ENCODE results near the gene HPSE2.

DNA sequence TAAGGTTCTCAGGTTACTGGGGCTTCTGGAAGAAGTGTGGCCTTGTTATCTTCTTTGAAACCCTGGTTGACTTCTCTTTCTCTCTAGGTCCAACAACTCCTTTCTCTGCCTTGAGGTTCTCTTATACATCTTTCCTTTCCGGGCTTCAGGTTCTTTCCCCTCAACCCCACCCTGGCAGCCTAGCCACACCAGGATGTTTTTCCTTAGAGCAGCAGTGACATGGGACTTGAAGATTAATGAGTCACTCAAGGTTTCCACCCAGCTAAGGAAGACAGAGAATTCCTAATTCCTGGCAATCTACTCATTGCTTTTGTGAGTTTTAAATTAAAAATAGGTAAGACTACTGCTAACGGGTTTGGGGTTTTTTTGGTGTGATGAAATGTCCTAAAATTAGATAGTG is 667.1 kb downstream of the HPSE2 start:
- no peak for TF ChIP-seq FOXP2 (optimal IDR thresholded peaks at IDR 0.05; ENCODE audit: control extremely low read depth, extremely low read length, insufficient read depth)
- no peak for TF ChIP-seq EZH2 (IDR thresholded peaks at IDR 0.05)
- TF ChIP-seq POLR2AphosphoS5 (IDR thresholded peaks at IDR 0.05; ENCODE audit: borderline replicate concordance, low read depth, low read length) = no peak
